Measurements from ENCODE around the gene ANTKMT.

DNA sequence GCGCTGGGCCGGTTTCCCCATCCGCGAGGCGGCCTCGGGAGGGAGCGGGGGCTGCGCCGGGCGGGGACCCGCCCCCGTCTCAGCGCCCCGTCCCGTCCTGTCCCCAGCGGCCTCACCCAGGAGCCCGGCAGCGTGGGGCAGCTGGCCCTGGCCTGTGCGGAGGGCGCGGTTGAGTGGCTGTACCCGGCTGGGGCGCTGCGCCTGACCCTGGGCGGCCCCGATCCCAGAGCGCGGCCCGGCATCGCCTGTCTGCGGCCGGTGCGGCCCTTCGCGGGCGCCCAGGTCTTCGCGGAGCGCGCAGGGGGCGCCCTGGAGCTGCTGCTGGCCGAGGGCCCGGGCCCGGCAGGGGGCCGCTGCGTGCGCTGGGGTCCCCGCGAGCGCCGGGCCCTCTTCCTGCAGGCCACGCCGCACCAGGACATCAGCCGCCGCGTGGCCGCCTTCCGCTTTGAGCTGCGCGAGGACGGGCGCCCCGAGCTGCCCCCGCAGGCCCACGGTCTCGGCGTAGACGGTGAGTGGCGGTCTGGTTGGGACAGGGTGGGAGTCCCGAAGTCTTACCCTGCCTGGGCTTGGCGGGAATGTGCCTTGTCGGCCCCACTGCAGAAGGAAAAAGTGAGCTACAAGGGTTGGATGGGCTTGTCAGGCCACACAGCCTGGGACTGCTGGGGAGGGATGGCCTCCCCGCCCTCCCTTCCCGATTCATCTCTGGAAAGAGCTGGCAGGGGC is 5.3 kb upstream of the ANTKMT start:
- TF ChIP-seq, protein P1, sequence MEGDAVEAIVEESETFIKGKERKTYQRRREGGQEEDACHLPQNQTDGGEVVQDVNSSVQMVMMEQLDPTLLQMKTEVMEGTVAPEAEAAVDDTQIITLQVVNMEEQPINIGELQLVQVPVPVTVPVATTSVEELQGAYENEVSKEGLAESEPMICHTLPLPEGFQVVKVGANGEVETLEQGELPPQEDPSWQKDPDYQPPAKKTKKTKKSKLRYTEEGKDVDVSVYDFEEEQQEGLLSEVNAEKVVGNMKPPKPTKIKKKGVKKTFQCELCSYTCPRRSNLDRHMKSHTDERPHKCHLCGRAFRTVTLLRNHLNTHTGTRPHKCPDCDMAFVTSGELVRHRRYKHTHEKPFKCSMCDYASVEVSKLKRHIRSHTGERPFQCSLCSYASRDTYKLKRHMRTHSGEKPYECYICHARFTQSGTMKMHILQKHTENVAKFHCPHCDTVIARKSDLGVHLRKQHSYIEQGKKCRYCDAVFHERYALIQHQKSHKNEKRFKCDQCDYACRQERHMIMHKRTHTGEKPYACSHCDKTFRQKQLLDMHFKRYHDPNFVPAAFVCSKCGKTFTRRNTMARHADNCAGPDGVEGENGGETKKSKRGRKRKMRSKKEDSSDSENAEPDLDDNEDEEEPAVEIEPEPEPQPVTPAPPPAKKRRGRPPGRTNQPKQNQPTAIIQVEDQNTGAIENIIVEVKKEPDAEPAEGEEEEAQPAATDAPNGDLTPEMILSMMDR (conservative IDR thresholded peaks at IDR 0.05): no peak; the same call in 1 of the 2 replicates
- TF ChIP-seq EZH2 (IDR thresholded peaks at IDR 0.05; ENCODE audit: low read depth): no peak

Data from PC-9 (cell line).